Prostate gland (tissue), 2 donors: ENCODE results near the gene CCDC195.

Source experiments
- POLR2A ChIP-seq: fragments of 450-650 bp; IDR thresholded peaks from one replicate; pipeline ENCODE4 v1.6.1; 2016; ENCODE audit warnings: antibody characterized with exemption, mild to moderate bottlenecking
- TF ChIP-seq, protein P1 (sequence below), 4 experiments: fragments of 200-600 bp in 2 of 4; fragments of 450-650 bp in 2 of 4; sonication (generic) in 2 of 4; IDR thresholded peaks; 1 replicate in 3 of 4; 2 replicates in 1 of 4; pipeline ENCODE4 v1.5.1; 2016 to 2019; ENCODE audit warnings: antibody characterized with exemption in 4 of 4, mild to moderate bottlenecking in 2 of 4, moderate library complexity in 2 of 4

GRCh38 chr2:224722250-224722649, 6.1 kb upstream of the CCDC195 start:
- TF ChIP-seq, protein P1, sequence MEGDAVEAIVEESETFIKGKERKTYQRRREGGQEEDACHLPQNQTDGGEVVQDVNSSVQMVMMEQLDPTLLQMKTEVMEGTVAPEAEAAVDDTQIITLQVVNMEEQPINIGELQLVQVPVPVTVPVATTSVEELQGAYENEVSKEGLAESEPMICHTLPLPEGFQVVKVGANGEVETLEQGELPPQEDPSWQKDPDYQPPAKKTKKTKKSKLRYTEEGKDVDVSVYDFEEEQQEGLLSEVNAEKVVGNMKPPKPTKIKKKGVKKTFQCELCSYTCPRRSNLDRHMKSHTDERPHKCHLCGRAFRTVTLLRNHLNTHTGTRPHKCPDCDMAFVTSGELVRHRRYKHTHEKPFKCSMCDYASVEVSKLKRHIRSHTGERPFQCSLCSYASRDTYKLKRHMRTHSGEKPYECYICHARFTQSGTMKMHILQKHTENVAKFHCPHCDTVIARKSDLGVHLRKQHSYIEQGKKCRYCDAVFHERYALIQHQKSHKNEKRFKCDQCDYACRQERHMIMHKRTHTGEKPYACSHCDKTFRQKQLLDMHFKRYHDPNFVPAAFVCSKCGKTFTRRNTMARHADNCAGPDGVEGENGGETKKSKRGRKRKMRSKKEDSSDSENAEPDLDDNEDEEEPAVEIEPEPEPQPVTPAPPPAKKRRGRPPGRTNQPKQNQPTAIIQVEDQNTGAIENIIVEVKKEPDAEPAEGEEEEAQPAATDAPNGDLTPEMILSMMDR (IDR thresholded peaks at IDR 0.05) = no peak
- TF ChIP-seq POLR2A = no peak
